Nephron progenitor cell (in vitro differentiated cells): ENCODE results near the gene ZNF174.
A peak's percentile ranks its signal among the peaks of the same experiment; 100 is the strongest.

Experiments
- DNase-seq: peaks from one replicate; pipeline ENCODE4 v3.0.0; 2021
- H3K27ac Mint-ChIP-seq: 2 replicates; pipeline ENCODE4 v1.8.0; 2021; ENCODE audit warnings: mild to moderate bottlenecking, moderate library complexity, mixed read lengths
- H3K27me3 Mint-ChIP-seq: 2 replicates; pipeline ENCODE4 v1.8.0; 2021; ENCODE audit warnings: mild to moderate bottlenecking, low read depth, mixed read lengths; ENCODE audit not compliant: poor library complexity
- H3K36me3 Mint-ChIP-seq: 2 replicates; pipeline ENCODE4 v1.8.0; 2021; ENCODE audit warnings: low read depth, mixed read lengths
- H3K4me1 Mint-ChIP-seq: 2 replicates; pipeline ENCODE4 v1.8.0; 2021; ENCODE audit warnings: mixed read lengths
- H3K4me3 Mint-ChIP-seq: 2 replicates; pipeline ENCODE4 v1.8.0; 2021; ENCODE audit warnings: mild to moderate bottlenecking, moderate library complexity, mixed read lengths
- H3K9me3 Mint-ChIP-seq: 2 replicates; pipeline ENCODE4 v1.8.0; 2021; ENCODE audit warnings: mild to moderate bottlenecking, moderate library complexity, mixed read lengths
- TF ChIP-seq, protein P1 (sequence below): fragments of 200-600 bp; sonication (generic); IDR thresholded peaks from 2 replicates; pipeline ENCODE4 v1.5.0; 2021; ENCODE audit warnings: antibody characterized with exemption

ZNF174 gene

GRCh38 chr16:3400779-3401688 lies at the start of gene ZNF174, which contains the start of gene ZSCAN32:
Gene ZNF174 (plus strand): TSS chr16:3401215. CDS start chr16:3402005, 790 bp downstream.
Gene ZSCAN32 (minus strand): TSS chr16:3401004. CDS start chr16:3397557, 3,447 bp downstream.
- H3K27me3 Mint-ChIP-seq: peaks cover 3% of the 10 kb centered on the region
- TF ChIP-seq, protein P1, sequence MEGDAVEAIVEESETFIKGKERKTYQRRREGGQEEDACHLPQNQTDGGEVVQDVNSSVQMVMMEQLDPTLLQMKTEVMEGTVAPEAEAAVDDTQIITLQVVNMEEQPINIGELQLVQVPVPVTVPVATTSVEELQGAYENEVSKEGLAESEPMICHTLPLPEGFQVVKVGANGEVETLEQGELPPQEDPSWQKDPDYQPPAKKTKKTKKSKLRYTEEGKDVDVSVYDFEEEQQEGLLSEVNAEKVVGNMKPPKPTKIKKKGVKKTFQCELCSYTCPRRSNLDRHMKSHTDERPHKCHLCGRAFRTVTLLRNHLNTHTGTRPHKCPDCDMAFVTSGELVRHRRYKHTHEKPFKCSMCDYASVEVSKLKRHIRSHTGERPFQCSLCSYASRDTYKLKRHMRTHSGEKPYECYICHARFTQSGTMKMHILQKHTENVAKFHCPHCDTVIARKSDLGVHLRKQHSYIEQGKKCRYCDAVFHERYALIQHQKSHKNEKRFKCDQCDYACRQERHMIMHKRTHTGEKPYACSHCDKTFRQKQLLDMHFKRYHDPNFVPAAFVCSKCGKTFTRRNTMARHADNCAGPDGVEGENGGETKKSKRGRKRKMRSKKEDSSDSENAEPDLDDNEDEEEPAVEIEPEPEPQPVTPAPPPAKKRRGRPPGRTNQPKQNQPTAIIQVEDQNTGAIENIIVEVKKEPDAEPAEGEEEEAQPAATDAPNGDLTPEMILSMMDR: no peak
- H3K9me3 Mint-ChIP-seq: peaks cover 82% of the 10 kb centered on the region
- peak; percentile 98 for DNase-seq
- peak within 1 kb of the TSS; percentile 94 for H3K4me3 Mint-ChIP-seq
- peak within 1 kb of the TSS; percentile 82 for H3K27ac Mint-ChIP-seq
- H3K4me1 Mint-ChIP-seq: peaks cover 14% of the 10 kb centered on the region
- H3K36me3 Mint-ChIP-seq: peaks cover 83% of the 10 kb centered on the region

GRCh38 chr16:3355589-3355988 lies 45.4 kb upstream of the ZNF174 start, which contains the start of gene OR2C1:
Gene OR2C1 (plus strand): TSS chr16:3355889. CDS start chr16:3355941, 52 bp downstream.
- Mint-ChIP-seq H3K27ac (no peak within 1 kb of the TSS), H3K27me3 (peaks cover 50% of the 10 kb centered on the region), H3K9me3 (peaks cover 56% of the 10 kb centered on the region), H3K36me3 (no peaks in the 10 kb centered on the region), H3K4me1 (no peaks in the 10 kb centered on the region), H3K4me3 (no peak within 1 kb of the TSS)
- TF ChIP-seq, protein P1: no peak
- DNase-seq: no peak

GRCh38 chr16:3356118-3356517 lies 44.9 kb upstream of the ZNF174 start:
- Mint-ChIP-seq H3K27me3 (peaks cover 50% of the 10 kb centered on the region), H3K4me3 (no peak overlapping the region), H3K27ac (no peak overlapping the region), H3K4me1 (no peaks in the 10 kb centered on the region), H3K9me3 (peaks cover 58% of the 10 kb centered on the region), H3K36me3 (no peaks in the 10 kb centered on the region)
- TF ChIP-seq, protein P1: no peak
- DNase-seq: no peak

DNA sequence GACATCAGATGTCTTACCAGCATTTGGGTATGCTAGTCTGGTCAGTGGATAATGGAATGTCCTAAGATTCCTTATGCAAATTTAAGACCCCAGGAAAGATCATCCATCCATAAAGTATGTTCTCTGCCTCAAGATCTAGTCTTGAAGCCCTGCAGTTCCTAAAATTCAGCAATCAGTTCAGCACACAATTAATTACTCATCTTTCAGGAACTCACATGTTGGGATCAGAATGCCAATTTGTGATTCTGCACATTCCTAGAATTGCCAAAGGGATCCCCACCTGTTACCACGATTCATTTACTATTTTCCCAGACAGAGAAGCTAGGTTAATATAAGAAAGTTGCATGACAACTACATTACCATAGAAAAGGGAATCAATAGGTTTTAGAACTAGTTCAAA lies 42.1 kb upstream of the ZNF174 start:
- H3K27me3 Mint-ChIP-seq: peaks cover 48% of the 10 kb centered on the region
- H3K4me1 Mint-ChIP-seq: no peaks in the 10 kb centered on the region
- no peaks in the 10 kb centered on the region for H3K36me3 Mint-ChIP-seq
- TF ChIP-seq, protein P1: no peak
- DNase-seq: no peak
- no peak overlapping the region for H3K4me3 Mint-ChIP-seq
- peaks cover 48% of the 10 kb centered on the region for H3K9me3 Mint-ChIP-seq
- H3K27ac Mint-ChIP-seq: no peak overlapping the region

DNA sequence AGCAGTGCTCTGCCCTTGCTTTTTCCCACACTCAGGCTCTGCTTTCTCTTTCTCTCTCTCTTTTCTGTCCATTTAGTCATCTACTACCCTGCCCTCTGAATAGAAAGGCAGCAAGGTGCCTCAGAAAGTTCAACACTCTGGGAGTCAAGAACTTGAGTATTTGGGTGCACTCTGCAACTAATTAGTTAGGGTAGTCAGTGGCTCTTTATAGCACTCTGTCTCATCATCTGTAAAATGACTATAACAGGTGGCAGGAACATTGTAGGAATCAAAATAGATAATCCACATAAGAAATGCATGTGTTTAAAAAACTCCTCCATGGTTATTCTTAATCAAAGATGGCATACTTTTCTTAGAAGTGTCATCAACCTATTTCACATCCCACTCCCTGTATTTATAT lies 38.1 kb upstream of the ZNF174 start:
- no peak for DNase-seq
- H3K36me3 Mint-ChIP-seq: no peaks in the 10 kb centered on the region
- H3K4me3 Mint-ChIP-seq: no peak overlapping the region
- peaks cover 44% of the 10 kb centered on the region for H3K27me3 Mint-ChIP-seq
- no peak overlapping the region for H3K27ac Mint-ChIP-seq
- no peaks in the 10 kb centered on the region for H3K4me1 Mint-ChIP-seq
- TF ChIP-seq, protein P1: no peak
- H3K9me3 Mint-ChIP-seq: peaks cover 44% of the 10 kb centered on the region
